HCT116 (cell line): ENCODE data around the gene TRIM4. TPM values are rescaled to one million over a fixed set of nuclear protein-coding genes. Genes with fewer than 3 reads are reported as not detected.
"Not testable (repeated sequence)": the region's sequence is repeated elsewhere in the genome, so short reads cannot be mapped to it uniquely, and the experiment has no call there.

ENCODE experiments used
- ATAC-seq: fragments of 200-7000 bp; cut with Tn5 transposase; 2 replicates; pipeline ENCODE4 v1.9.1; 2020; ENCODE audit warnings: mild to moderate bottlenecking, moderate library complexity
- BruUV-seq: library from RNA; stranded (reverse); fragments of 400-500 nt; replicated peaks from 2 replicates; lab custom pipeline; 2021; lab: Mats Ljungman, UMichigan
- CTCF ChIA-PET: fragments of 300-600 bp; sonication (Branson Sonifier 250); formaldehyde crosslinking; loops from one replicate; lab custom pipeline; 2021; ENCODE audit warnings: antibody characterized with exemption; lab: Charles Lee
- POLR2A ChIA-PET: fragments of 300-600, 350-600 bp; sonication (Branson Sonifier 250); formaldehyde crosslinking; loops from one replicate; lab custom pipeline; 2021; ENCODE audit warnings: antibody characterized with exemption; lab: Charles Lee
- RAD21 ChIA-PET, 2 experiments: fragments of 300-600 bp; sonication (Branson Sonifier 250); formaldehyde crosslinking; loops; one replicate each; lab custom pipeline; 2023; ENCODE audit warnings: low total read pairs in 2 of 2; ENCODE audit not compliant: uncharacterized antibody in 2 of 2, unreplicated experiment in 2 of 2, low non-redundant PET in 1 of 2; lab: Charles Lee
- DNase-seq: peaks from one replicate; pipeline ENCODE4 v3.0.0-alpha.2; 2010; ENCODE audit warnings: low read depth, low spot score
- H2AFZ ChIP-seq: fragments of 200-600 bp; shearing (Covaris generic), sonication (generic); 2 replicates; pipeline ENCODE4 v1.6.1; 2017; ENCODE audit warnings: low read depth, mixed run types, mixed read lengths, antibody characterized with exemption, low read length; ENCODE audit not compliant: poor library complexity, severe bottlenecking
- H3K27ac ChIP-seq: 2 replicates; pipeline ENCODE4 v1.5.1; 2012; ENCODE audit warnings: low read depth, low read length
- H3K27me3 ChIP-seq: fragments of 200-600 bp; sonication (generic); 2 replicates; pipeline ENCODE4 v1.6.1; 2016; ENCODE audit warnings: mixed run types, low read length, mixed read lengths; ENCODE audit not compliant: insufficient read depth
- H3K36me3 ChIP-seq, 2 experiments: fragments of 200-500 bp in 1 of 2; fragments of 200-600 bp in 1 of 2; sonication (Bioruptor generic) in 1 of 2; sonication (generic) in 1 of 2; 2 replicates each; pipeline versions ENCODE4 v1.5.1 to v1.6.1; 2014 to 2016; ENCODE audit warnings: low read length in 2 of 2, inconsistent platforms in 1 of 2, mixed read lengths in 1 of 2, mixed run types in 1 of 2; ENCODE audit not compliant: insufficient read depth in 2 of 2, control insufficient read depth in 1 of 2
- H3K4me1 ChIP-seq, 2 experiments: fragments of 200-600 bp in 1 of 2; sonication (generic) in 1 of 2; 2 replicates each; pipeline versions ENCODE4 v1.5.1 to v1.6.1; 2012 to 2017; ENCODE audit warnings: low read length in 2 of 2, inconsistent platforms in 1 of 2, mild to moderate bottlenecking in 1 of 2, mixed read lengths in 1 of 2, mixed run types in 1 of 2, moderate library complexity in 1 of 2; ENCODE audit not compliant: insufficient read depth in 2 of 2, control insufficient read depth in 1 of 2
- H3K4me2 ChIP-seq: fragments of 200-600 bp; sonication (generic); 2 replicates; pipeline ENCODE4 v1.6.1; 2017; ENCODE audit warnings: mixed run types, low read length, mixed read lengths
- H3K4me3 ChIP-seq, 2 experiments: fragments of 200-600 bp in 1 of 2; sonication (generic) in 1 of 2; replicated peaks in 1 of 2; 2 replicates each; pipeline ENCODE4 v1.5.1; 2011 to 2016; ENCODE audit warnings: low read length in 2 of 2, control low read depth in 1 of 2, low read depth in 1 of 2, mild to moderate bottlenecking in 1 of 2, mixed read lengths in 1 of 2, mixed run types in 1 of 2
- H3K79me2 ChIP-seq: fragments of 200-600 bp; sonication (generic); 2 replicates; pipeline ENCODE4 v1.6.1; 2017; ENCODE audit warnings: mild to moderate bottlenecking, mixed run types, low read length, moderate library complexity, mixed read lengths; ENCODE audit not compliant: insufficient read depth
- H3K9ac ChIP-seq: fragments of 200-600 bp; sonication (generic); 2 replicates; pipeline ENCODE4 v1.6.1; 2016; ENCODE audit warnings: low read length, mixed read lengths
- H3K9me2 ChIP-seq: fragments of 200-600 bp; sonication (generic), shearing (Covaris generic); 2 replicates; pipeline ENCODE4 v1.6.1; 2017; ENCODE audit warnings: mixed run types, mild to moderate bottlenecking, moderate library complexity; ENCODE audit not compliant: insufficient read depth
- H3K9me3 ChIP-seq, 2 experiments: fragments of 200-500 bp in 1 of 2; fragments of 200-600 bp in 1 of 2; sonication (Bioruptor generic) in 1 of 2; sonication (generic) in 1 of 2; 2 replicates each; pipeline ENCODE4 v1.6.1; 2014 to 2017; ENCODE audit warnings: low read length in 2 of 2, mixed read lengths in 2 of 2, inconsistent platforms in 1 of 2, low read depth in 1 of 2, mild to moderate bottlenecking in 1 of 2, mixed run types in 1 of 2, moderate library complexity in 1 of 2; ENCODE audit not compliant: control insufficient read depth in 1 of 2, insufficient read depth in 1 of 2
- H4K20me1 ChIP-seq: fragments of 200-600 bp; sonication (generic), shearing (Covaris generic); 2 replicates; pipeline ENCODE4 v1.6.1; 2017; ENCODE audit warnings: mixed run types, mild to moderate bottlenecking, moderate library complexity; ENCODE audit not compliant: insufficient read depth
- CBX3 ChIP-seq: IDR thresholded peaks from 2 replicates; pipeline ENCODE4 v1.6.1; 2012; ENCODE audit warnings: low read depth
- ELF1 ChIP-seq: IDR thresholded peaks from 2 replicates; pipeline ENCODE4 v1.6.1; 2012; ENCODE audit warnings: low read depth, borderline replicate concordance
- MAX ChIP-seq: IDR thresholded peaks from 2 replicates; pipeline ENCODE4 v1.6.1; 2012
- POLR2AphosphoS5 ChIP-seq: IDR thresholded peaks from 2 replicates; pipeline ENCODE4 v1.6.1; 2011; ENCODE audit warnings: mild to moderate bottlenecking, low read depth, low read length, moderate library complexity
- REST ChIP-seq: IDR thresholded peaks from 2 replicates; pipeline ENCODE4 v1.6.1; 2012; ENCODE audit warnings: low read depth
- intact Hi-C: fragments of 100-400 bp; cut with micrococcal nuclease; formaldehyde crosslinking; loops from 2 replicates; pipeline ENCODE4 v1.10.0; 2022
- total RNA-seq: library from RNA; stranded (reverse); gene quantifications from one replicate; pipeline ENCODE4 v1.2.1, GENCODE V29; 2021; ENCODE audit not compliant: unreplicated experiment

Gene TRIM4
- total RNA-seq, 1 experiment from 2014 or later = 25.1 TPM

- Histone ChIP-seq H3K27ac (no peak overlapping the region), H3K4me1 (no peaks in the 10 kb centered on the region), H3K9me2 (no peaks in the 10 kb centered on the region), H4K20me1 (no peaks in the 10 kb centered on the region), H3K9me3 (peaks cover 3 to 8% of the 10 kb centered on the region in 2 experiments; a peak in 2 of 4 replicates), H3K27me3 (no peaks in the 10 kb centered on the region), H2AFZ (no peak overlapping the region), H3K4me2 (no peak overlapping the region), H3K79me2 (no peaks in the 10 kb centered on the region), H3K9ac (no peak overlapping the region), H3K4me3 (no peak overlapping the region), H3K36me3 (no peaks in the 10 kb centered on the region)
- DNase-seq (no peak), ATAC-seq (no peak)
- ChIA-PET RAD21 (no interaction called here), CTCF (no interaction called here), POLR2A (no interaction called here)
- TF ChIP-seq MAX = no peak
- TF ChIP-seq POLR2AphosphoS5 = no peak
- TF ChIP-seq ELF1 = no peak
- BruUV-seq = no TSS peak
- intact Hi-C loops = no loop called here
Observed at GRCh38 chr7:99943641-99944496, 24.5 kb upstream of the TRIM4 start.

- intact Hi-C loops = no loop called here
- Histone ChIP-seq H3K9ac (no peak overlapping the region), H3K27ac (no peak overlapping the region), H3K27me3 (no peaks in the 10 kb centered on the region; the same call in 1 of the 2 replicates), H3K4me3 (no peak overlapping the region), H3K9me3 (peaks cover 7 to 11% of the 10 kb centered on the region in 2 experiments; a peak in 2 of 4 replicates), H4K20me1 (no peaks in the 10 kb centered on the region), H3K4me2 (no peak overlapping the region), H2AFZ (no peak overlapping the region), H3K9me2 (no peaks in the 10 kb centered on the region), H3K4me1 (no peaks in the 10 kb centered on the region), H3K36me3 (no peaks in the 10 kb centered on the region), H3K79me2 (no peaks in the 10 kb centered on the region)
- no TSS peak for BruUV-seq
- POLR2A ChIA-PET = no interaction called here
- CTCF ChIA-PET = no interaction called here
- RAD21 ChIA-PET = no interaction called here
- TF ChIP-seq REST = no peak
- peak; percentile 85 for TF ChIP-seq CBX3
- DNase-seq = no peak
- no peak for ATAC-seq
Observed at GRCh38 chr7:99938296-99938695, 19.0 kb upstream of the TRIM4 start.

DNA sequence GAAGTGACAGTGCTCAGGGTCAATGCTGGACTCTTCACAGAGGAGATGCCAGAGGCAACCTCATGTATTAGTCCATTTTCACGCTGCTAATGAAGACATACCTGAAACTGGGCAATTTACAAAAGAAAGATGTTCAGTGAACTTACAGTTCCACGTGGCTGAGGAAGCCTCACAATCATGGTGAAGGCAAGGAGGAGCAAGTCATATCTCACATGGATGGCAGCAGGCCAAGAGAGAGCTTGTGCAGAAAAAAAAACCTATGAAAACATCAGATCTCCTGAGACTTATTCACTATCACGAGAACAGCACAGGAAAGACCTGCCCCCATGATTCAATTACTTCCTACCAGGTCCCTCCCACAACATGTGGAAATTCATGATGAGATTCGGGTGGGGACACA, 15.7 kb upstream of the TRIM4 start:
- H2AFZ ChIP-seq, DNase-seq, intact Hi-C loops, RAD21 ChIA-PET, H3K36me3 ChIP-seq, H3K4me3 ChIP-seq, CTCF ChIA-PET, ATAC-seq, H3K79me2 ChIP-seq, H3K27me3 ChIP-seq, H3K9me2 ChIP-seq, H3K9ac ChIP-seq, H4K20me1 ChIP-seq, H3K4me2 ChIP-seq, BruUV-seq, H3K4me1 ChIP-seq, POLR2A ChIA-PET, H3K27ac ChIP-seq: not testable (repeated sequence)
- peaks cover 7 to 11% of the 10 kb centered on the region in 2 experiments; a peak in 2 of 4 replicates for H3K9me3 ChIP-seq
